Erythroblast (primary cell): ENCODE results near the gene STIM2.

Experiments
- GATA1 ChIP-seq: IDR thresholded peaks from 2 replicates; pipeline ENCODE4 v1.6.1; 2011; ENCODE audit warnings: low read depth, mild to moderate bottlenecking, control low read depth, low read length, moderate library complexity
- POLR2A ChIP-seq: IDR thresholded peaks from 2 replicates; pipeline ENCODE4 v1.6.1; 2011; ENCODE audit warnings: mild to moderate bottlenecking, low read length

DNA sequence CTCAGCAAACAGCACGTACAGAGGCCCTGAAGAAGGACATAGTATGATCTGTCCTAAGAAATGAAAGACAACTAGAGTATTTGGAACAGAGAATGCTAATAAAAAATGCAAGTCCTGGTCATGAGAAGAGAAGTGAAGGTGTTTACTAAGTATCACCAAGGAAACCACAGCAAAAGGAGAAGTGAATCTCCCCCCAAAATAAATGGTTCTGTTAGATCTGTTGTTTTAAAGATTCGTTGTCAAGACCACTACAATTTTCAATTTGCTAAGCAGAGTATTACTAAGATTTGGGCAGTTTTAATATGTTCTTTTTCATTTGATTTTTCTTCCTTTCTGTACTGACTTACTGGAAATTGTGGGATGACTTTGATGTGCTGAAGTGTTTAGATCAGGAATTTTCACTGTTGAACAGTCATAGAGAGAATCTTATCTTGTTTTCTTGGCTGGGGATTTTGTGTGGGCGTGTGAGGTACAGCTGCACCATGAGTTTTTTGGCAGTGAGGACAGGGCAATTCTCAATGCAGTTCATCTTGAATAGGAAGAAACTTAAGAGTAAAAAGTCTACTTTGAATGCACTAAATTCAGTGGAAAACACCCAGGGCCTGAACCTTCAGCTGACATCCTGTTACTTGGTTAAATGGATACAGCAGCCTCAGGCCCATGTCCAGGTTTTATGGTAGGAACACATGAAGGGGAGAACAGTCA lies 132.2 kb downstream of the STIM2 start:
- TF ChIP-seq POLR2A (no peak), GATA1 (no peak)
